UCSD-AML1 (cell line): Measurements from ENCODE around the gene ADRA2B.
"Not testable (repeated sequence)": the region's sequence is repeated elsewhere in the genome, so short reads cannot be mapped to it uniquely, and the experiment has no call there.

Experiments used
- DNase-seq: peaks from one replicate; lab custom pipeline; 2025; ENCODE audit not compliant: unreplicated experiment; lab: John Stamatoyannopoulos, UW

Gene ADRA2B

GRCh38 chr2:96150791-96151594 lies 34.6 kb upstream of the ADRA2B start:
- DNase-seq, result no peak

GRCh38 chr2:96150007-96150640 lies 33.8 kb upstream of the ADRA2B start:
- no peak for DNase-seq

- peak; percentile 82 for DNase-seq
Observed at GRCh38 chr2:96148410-96149217, 32.2 kb upstream of the ADRA2B start.

GRCh38 chr2:96147593-96148201 lies 31.3 kb upstream of the ADRA2B start:
- no peak for DNase-seq

- DNase-seq, result no peak
Observed at GRCh38 chr2:96146881-96147592, 30.7 kb upstream of the ADRA2B start.

GRCh38 chr2:96146153-96146880 lies 29.9 kb upstream of the ADRA2B start:
- DNase-seq, result peak; percentile 81

GRCh38 chr2:96145848-96146152 lies 29.4 kb upstream of the ADRA2B start:
- DNase-seq, result no peak

- DNase-seq, result peak; percentile 91
Observed at GRCh38 chr2:96145036-96145847, 28.9 kb upstream of the ADRA2B start, which contains the start of gene DUSP2. DUSP2 (minus strand) TSS chr2:96145440; CDS start chr2:96145354, 86 bp downstream.

- DNase-seq, result no peak
Observed at GRCh38 chr2:96144481-96145035, 28.2 kb upstream of the ADRA2B start.

- no peak for DNase-seq
Observed at GRCh38 chr2:96143848-96144480, 27.6 kb upstream of the ADRA2B start.

- no peak for DNase-seq
Observed at GRCh38 chr2:96143231-96143847, 27.0 kb upstream of the ADRA2B start.

GRCh38 chr2:96142217-96143113 lies 26.1 kb upstream of the ADRA2B start:
- DNase-seq, result no peak

GRCh38 chr2:96141624-96141967 lies 25.2 kb upstream of the ADRA2B start:
- DNase-seq, result not testable (repeated sequence)

GRCh38 chr2:96140941-96141623 lies 24.7 kb upstream of the ADRA2B start:
- DNase-seq, result no peak

- DNase-seq, result no peak
Observed at GRCh38 chr2:96139181-96139758, 22.9 kb upstream of the ADRA2B start.
